ELF-1 (cell line): ENCODE measurements around the gene DNMT3B.
A peak's percentile ranks its signal among the peaks of the same experiment; 100 is the strongest.
"Not testable (repeated sequence)": the region's sequence is repeated elsewhere in the genome, so short reads cannot be mapped to it uniquely, and the experiment has no call there.

Experiments
- DNase-seq: peaks from one replicate; pipeline ENCODE4 v3.0.0-alpha.2; 2016; ENCODE audit warnings: low read depth, low spot score

DNMT3B gene

GRCh38 chr20:32762754-32763201 lies 593 bp downstream of the DNMT3B start:
- DNase-seq: peak; percentile 35

GRCh38 chr20:32763202-32764004 lies 1.2 kb downstream of the DNMT3B start:
- DNase-seq: peak; percentile 53

GRCh38 chr20:32764005-32764960 lies 2.1 kb downstream of the DNMT3B start:
- peak; percentile 91 for DNase-seq

GRCh38 chr20:32765230-32765875 lies 3.2 kb downstream of the DNMT3B start:
- not testable (repeated sequence) for DNase-seq

GRCh38 chr20:32767418-32768198 lies 5.4 kb downstream of the DNMT3B start:
- no peak for DNase-seq

GRCh38 chr20:32772046-32772445 lies 9.9 kb downstream of the DNMT3B start:
- DNase-seq: no peak

- no peak for DNase-seq
These were observed 11.0 kb downstream of the DNMT3B start for GRCh38 chr20:32773223-32773622.

- no peak for DNase-seq
These were observed 11.7 kb downstream of the DNMT3B start for GRCh38 chr20:32773855-32774254.

- DNase-seq: no peak
These were observed 13.3 kb downstream of the DNMT3B start for GRCh38 chr20:32775336-32775991.

GRCh38 chr20:32777177-32777956 lies 15.2 kb downstream of the DNMT3B start:
- DNase-seq: no peak

GRCh38 chr20:32779500-32780211 lies 17.5 kb downstream of the DNMT3B start:
- peak; percentile 78 for DNase-seq

GRCh38 chr20:32780278-32780677 lies 18.1 kb downstream of the DNMT3B start:
- no peak for DNase-seq

- DNase-seq: no peak
These were observed 18.8 kb downstream of the DNMT3B start for GRCh38 chr20:32780749-32781655.

GRCh38 chr20:32784369-32785080 lies 22.3 kb downstream of the DNMT3B start:
- DNase-seq: no peak

- DNase-seq: no peak
These were observed 24.0 kb downstream of the DNMT3B start for GRCh38 chr20:32786059-32786760.

GRCh38 chr20:32787168-32787567 lies 25.0 kb downstream of the DNMT3B start:
- DNase-seq: no peak
